H4 (cell line): ENCODE results near the gene UBASH3A. TPM values are rescaled to one million over a fixed set of nuclear protein-coding genes. Genes with fewer than 3 reads are reported as not detected.
A peak's percentile ranks its signal among the peaks of the same experiment; 100 is the strongest.
"Not testable (repeated sequence)": the region's sequence is repeated elsewhere in the genome, so short reads cannot be mapped to it uniquely, and the experiment has no call there.

Experiments used
- DNase-seq: peaks from one replicate; pipeline ENCODE4 v3.0.0-alpha.2; 2015; ENCODE audit warnings: low spot score
- total RNA-seq: library from RNA; depleted of rRNA; stranded (reverse); fragments of >200 nt; shearing (Covaris generic); gene quantifications from 2 replicates; pipeline ENCODE4 v1.2.3, GENCODE V29; 2014

The UBASH3A gene
- total RNA-seq, 1 experiment from 2014 or later, result not detected

DNA sequence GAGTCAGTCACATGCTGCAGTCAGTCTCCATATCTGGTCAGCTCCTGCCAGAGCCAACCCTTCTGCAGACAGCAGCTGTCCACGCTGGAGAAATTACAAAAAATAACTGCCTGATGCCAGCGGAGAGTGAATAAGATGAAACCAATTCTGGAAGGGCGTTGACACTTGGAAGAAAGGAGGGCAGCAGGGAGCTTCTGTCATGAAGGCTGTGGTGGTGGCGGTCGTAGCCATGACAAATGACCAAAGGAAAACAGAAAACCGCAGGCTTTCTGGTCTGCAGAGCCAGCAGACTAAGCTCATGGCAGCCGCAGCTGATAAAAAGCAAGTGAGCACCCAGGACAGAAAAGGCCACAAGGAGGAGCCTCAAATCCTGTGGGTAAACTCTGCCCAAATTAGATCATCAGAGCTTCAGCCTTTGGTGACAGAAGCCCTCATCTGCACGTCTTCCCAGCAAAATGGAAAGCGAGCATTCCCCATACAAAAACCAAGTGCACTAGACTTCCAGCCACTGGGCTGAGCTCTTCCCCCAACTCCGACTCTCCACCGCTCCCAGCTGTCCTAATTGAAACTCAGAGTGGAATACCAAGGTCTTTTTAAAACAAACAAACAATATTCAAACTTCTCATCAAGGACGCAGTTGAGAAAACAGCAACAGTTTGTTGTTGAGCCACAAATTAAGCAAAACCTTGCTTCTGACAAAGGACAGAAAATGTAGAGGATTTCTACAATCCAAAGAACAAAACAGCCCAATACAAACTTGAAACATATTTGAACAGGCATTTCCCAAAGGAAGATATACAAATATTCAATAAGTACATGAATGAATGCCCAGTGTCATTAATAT, 63.7 kb downstream of the UBASH3A start:
- peak; percentile 92 for DNase-seq

- DNase-seq, result peak; percentile 50
Measured at GRCh38 chr21:42468491-42469131, 64.9 kb downstream of the UBASH3A start.

DNA sequence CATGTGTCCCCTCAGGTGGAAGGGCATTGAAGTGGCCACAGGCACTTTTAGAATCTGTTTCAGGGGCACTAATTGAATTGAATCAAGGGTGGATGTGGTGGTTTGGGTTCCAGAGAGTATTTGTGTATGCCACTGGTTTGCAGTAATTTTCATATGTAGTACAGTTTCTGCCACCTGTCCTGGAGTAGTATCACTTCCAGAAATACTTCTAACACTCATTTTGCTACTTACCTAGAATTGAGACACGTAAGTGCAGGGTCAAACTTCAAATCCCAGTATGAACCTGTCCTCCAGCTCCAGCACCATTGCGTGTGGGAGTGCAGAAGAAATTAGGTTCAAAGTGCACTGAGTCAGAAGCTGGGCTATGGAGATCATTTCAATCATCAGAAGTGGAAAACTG, 65.6 kb downstream of the UBASH3A start:
- DNase-seq, result no peak

DNA sequence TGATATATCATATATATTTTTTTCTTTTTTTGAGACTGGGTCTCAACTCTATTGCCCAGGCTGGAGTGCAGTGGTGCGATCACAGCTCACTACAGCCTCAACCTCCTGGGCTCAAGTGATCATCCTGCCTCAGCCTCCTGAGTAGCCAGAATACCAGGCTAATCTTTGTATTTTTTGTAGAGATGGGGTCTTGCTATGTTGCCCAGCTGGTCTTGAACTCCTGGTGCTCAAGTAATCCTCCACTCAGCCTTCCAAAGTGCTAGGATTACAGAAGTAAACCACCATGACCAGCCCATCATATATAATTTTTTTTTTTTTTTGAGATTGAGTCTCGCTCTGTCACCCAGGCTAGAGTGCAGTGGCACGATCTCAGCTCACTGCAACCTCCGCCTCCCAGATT, 66.0 kb downstream of the UBASH3A start:
- DNase-seq, result not testable (repeated sequence)

- no peak for DNase-seq
Measured at GRCh38 chr21:42471206-42471605, 67.5 kb downstream of the UBASH3A start.

GRCh38 chr21:42471716-42472330, 68.1 kb downstream of the UBASH3A start:
- no peak for DNase-seq

DNA sequence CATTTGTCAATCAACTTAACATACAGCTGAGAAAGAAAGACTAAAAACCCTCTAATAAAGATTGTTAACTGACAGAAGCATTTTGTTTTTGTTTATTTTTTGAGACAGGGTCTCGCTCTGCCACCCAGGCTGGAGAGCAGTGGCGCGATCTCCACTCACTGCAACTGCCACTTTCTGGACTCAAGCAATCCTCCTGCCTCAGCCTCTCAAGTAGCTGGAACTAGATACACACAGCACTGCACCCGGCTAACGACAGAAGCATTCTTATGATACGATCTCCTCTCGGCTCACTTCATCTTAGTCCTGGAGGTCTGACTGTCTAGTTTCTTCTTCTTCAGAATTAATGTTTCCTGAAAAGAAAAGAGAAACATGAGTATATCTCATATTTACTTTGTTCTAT, 68.8 kb downstream of the UBASH3A start:
- no peak for DNase-seq

DNA sequence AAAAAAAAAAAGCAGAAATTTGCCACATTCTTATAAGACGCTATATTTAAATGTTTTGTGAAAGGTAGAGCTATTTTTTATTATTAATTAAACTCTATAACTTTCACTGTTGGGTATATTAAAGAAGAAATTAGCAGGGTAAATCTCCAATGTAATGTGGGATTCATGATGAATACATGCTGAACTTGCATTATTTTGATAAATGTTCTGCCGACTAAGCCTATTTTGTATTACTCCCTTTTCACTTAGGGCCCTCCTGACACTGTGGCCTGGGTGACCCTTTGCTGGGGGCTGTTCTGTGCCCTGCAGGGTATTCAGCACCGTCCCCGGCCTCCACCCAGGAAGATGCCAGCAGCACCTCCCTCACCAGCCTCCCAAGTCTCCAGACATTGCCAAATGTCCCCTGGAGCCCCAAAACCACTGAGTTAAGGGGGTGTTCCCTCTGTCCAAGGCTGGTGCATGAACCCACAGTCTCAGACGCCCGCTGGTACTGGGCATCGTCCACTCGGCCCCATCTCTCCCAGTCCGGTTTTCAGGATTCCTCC, 69.9 kb downstream of the UBASH3A start:
- no peak for DNase-seq

DNA sequence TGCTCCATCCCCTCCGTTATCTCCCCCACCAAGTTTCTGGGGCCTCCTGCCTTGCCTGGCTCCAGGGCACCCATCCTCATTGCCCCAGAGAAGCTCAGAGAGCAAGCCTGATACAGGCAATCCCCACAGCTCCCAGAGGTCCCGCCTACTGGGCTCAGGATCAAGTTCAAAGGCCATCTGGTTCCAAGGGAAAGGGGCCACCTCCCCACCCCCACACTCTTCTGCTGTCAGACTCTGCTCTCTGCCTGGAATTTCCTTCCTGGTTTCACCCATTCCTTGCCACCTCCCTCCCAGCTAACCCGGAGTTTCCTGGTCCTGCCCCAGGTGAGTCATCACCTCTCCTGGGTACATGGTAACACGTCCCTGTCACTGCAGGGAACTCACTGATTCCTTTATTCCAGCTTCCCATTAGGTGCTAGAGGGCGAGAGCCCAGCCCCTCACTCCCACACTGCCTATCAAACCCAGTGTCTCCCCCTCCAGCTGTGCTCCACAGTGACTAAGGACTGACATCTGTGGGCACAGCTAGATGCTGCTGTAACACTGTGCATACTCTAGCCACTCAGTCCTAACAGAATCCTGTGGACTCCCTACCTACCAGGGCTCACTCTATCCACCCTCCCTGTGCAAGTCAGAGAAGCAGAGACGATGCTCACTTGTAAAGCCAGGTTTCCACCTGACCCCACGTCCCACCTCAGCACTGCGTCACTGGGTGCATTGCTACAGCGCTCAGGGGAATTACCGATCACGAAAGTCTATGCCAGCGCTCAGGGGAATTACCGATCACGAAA, 70.5 kb downstream of the UBASH3A start:
- DNase-seq, result peak; percentile 76

- no peak for DNase-seq
Measured at GRCh38 chr21:42475036-42475435, 71.3 kb downstream of the UBASH3A start.

DNA sequence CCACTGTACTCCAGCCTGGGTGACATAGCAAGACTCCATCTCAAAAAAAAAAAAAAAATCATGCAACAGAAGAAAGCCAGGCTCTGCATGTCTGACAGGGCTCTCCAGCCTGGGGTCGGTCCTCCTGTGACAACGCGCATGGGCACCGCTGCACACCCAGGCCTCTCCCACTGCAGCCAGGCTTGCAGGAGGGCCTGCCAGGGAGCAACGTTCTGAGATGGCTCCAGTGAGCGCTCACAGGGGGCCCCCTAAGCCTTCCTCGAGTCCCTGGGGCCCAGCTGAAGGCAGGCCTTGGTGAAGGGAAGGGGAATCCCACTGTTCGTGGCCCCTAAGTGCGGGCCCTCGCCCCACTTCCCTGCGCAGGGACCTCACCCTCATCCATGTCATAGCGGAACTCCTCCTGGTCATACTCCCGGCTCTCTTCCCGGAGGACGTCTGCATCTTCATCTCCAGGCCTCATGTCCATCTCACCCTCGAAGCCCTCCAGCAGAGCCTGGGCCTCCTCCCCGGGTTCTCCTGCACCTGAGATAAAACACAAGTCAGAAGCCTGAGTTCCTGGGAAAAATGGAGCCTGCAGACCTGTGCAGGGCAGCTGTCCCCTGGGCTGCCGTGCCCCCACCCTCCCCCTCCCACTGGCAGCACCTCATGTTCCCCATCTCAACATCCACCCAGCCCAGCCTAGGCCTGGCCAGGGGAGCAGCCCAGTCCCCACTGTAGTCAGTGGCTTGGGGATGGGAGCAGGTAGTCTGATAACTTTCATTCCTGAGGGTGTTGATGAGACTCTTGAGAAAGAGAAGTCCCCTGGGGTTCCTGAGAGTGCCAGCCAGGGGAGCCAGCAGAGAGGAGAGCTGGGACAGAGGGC, 72.1 kb downstream of the UBASH3A start:
- no peak for DNase-seq

- no peak for DNase-seq
Measured at GRCh38 chr21:42476388-42477331, 73.0 kb downstream of the UBASH3A start.

- DNase-seq, result no peak
Measured at GRCh38 chr21:42478504-42478903, 74.8 kb downstream of the UBASH3A start.

GRCh38 chr21:42479582-42479981, 75.9 kb downstream of the UBASH3A start:
- no peak for DNase-seq

DNA sequence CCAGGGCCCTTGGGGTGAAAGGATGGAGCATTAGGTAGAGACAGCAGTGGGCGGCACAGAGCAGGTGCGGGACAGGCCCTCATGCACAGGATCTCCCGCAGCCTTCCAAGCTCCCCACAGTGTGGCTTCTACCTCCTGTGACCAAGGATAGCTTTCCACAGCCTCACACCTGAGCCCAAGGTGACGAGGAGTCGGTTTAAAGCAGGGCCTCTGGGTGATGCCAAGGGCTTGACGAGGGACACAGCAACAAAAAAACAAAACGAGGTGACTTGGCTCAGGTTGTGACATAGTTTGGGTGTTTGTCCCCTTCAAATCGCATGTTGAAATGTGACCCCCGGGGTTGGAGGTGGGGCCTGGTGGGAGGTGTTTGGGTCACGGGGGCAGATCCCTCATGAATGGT, 77.0 kb downstream of the UBASH3A start:
- no peak for DNase-seq

DNA sequence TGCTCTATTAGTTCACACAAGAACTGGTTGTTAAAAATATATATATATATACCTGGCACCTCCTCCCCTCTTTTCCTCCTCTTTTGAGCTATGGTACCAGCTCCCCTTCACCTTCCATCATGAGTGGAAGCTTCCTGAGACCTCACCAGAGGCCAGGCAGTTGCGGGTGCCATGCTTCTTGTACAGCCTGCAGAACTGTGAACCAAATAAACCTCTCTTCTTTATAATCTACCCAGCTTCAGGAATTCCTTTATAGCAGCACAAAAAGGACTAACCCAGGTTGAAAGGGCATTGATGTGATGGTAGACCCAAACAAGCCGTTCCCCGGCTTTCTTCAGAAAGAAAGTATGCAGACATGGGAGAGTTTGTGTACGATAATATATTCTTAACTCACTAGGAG, 77.5 kb downstream of the UBASH3A start:
- no peak for DNase-seq

GRCh38 chr21:42484966-42485365, 81.3 kb downstream of the UBASH3A start:
- no peak for DNase-seq

DNA sequence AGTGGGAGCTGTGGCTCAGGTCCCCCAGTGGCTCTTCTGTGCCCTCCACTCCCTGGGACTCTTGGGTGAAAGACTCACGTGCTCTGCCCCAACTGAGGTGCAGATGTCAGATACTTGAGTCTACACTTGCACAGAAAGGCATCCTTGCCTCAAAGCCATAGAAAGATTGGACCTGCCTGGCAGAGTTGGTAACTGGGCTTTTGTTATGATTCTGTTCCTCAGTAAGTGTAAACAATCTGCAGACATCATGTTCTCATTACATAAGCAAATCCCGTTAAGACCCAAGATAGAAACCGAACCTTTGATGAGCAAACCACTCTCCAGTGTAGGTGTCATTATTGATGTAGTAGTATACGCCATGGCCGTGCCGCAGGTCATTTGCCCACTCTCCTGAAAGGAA, 82.4 kb downstream of the UBASH3A start:
- no peak for DNase-seq

DNA sequence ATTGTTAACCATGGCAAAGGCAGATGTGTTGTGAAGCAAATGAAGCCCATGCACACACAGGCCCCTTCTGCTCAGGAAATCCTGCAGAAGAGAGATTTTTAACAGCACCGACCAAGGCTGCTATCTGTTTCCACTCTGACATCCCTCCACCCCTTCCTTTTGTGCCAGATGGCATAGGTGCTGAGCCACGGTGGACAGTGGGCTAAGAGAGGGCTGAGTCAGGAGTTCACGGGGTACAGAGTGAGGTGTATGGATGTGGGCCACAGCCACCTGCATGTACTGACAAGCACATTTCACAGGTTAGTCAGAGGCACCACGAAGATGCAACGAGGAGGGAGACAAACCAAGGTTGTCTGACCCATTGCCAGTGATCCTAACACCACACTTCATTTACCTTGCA, 82.8 kb downstream of the UBASH3A start:
- DNase-seq, result no peak
